ENCODE results near the gene LARGE2. TPM values are rescaled to one million over a fixed set of nuclear protein-coding genes. Genes with fewer than 3 reads are reported as not detected.

LARGE2 gene
- total RNA-seq, 1 donor from 2014 or later: 5.0 TPM

GRCh38 chr11:45941285-45941684, 18.8 kb downstream of the LARGE2 start:
- intact Hi-C loops (cut with DNase I): no loop called here
- H3K9me3 ChIP-seq: no peaks in the 10 kb centered on the region
- no peaks in the 10 kb centered on the region for H3K4me1 ChIP-seq
- no peak for ATAC-seq
- H3K27me3 ChIP-seq (ENCODE audit: low read depth): no peaks in the 10 kb centered on the region
- H3K36me3 ChIP-seq: peaks cover 85% of the 10 kb centered on the region
- TF ChIP-seq, protein P1, sequence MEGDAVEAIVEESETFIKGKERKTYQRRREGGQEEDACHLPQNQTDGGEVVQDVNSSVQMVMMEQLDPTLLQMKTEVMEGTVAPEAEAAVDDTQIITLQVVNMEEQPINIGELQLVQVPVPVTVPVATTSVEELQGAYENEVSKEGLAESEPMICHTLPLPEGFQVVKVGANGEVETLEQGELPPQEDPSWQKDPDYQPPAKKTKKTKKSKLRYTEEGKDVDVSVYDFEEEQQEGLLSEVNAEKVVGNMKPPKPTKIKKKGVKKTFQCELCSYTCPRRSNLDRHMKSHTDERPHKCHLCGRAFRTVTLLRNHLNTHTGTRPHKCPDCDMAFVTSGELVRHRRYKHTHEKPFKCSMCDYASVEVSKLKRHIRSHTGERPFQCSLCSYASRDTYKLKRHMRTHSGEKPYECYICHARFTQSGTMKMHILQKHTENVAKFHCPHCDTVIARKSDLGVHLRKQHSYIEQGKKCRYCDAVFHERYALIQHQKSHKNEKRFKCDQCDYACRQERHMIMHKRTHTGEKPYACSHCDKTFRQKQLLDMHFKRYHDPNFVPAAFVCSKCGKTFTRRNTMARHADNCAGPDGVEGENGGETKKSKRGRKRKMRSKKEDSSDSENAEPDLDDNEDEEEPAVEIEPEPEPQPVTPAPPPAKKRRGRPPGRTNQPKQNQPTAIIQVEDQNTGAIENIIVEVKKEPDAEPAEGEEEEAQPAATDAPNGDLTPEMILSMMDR (IDR thresholded peaks at IDR 0.05): no peak
- H3K4me3 ChIP-seq: no peak overlapping the region
- DNase-seq: no peak
- no peak overlapping the region for H3K27ac ChIP-seq

DNA sequence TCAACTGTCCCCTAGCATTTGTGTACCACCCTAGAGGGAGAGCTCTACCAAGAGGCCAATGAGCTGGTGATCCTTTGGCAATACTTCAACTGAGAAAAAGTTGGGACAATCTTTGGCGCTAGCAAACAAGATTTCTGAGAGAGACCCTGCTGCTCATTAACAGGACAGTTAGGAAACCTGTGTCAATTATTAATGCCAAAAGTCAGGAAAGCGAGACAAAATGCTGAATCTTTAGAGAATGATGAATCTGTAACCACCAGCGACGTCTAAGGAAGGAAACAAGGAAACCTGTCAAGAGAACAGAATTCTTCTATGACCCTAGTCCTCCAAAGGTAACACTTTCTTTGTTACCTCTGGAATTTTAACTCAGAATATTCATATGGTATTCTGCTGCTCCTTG, 19.9 kb downstream of the LARGE2 start:
- Histone ChIP-seq H3K27ac (no peak overlapping the region), H3K27me3 (ENCODE audit: low read depth) (no peaks in the 10 kb centered on the region), H3K36me3 (peaks cover 85% of the 10 kb centered on the region), H3K4me1 (no peaks in the 10 kb centered on the region), H3K9me3 (no peaks in the 10 kb centered on the region), H3K4me3 (no peak overlapping the region)
- TF ChIP-seq, protein P1 (IDR thresholded peaks at IDR 0.05): no peak
- ATAC-seq (no peak), DNase-seq (no peak)
- intact Hi-C loops (cut with DNase I): no loop called here

DNA sequence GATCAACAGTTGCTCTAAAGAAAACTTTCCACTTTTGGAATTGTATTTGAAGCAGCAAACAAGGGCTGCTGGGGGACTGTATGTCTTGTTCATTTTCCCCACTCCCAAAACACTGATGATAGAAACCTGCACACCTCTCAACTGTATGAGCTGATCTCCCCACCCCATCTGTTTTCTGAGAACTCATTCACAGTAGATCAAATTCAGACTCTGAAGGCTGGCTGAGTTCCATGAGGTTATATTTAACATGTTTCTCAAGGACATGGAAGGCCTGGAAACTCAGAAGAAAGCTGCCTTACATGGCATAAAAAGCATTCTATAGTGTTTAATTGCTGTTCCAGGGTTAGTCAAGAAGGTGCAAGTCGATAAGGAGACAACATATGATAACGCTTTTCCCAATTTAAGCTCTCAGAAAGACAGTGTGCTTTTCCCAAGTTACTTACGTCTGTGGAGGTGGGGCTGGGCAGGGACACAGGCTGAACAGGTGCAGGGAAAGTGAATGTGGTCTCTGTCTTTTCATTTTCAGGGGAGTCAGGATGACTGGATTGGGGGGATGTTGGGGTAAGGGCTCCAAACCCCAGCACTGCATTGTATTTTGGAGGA, 23.0 kb downstream of the LARGE2 start:
- Histone ChIP-seq H3K36me3 (peaks cover 98% of the 10 kb centered on the region), H3K4me3 (no peak overlapping the region), H3K4me1 (no peaks in the 10 kb centered on the region), H3K9me3 (no peaks in the 10 kb centered on the region), H3K27ac (no peak overlapping the region), H3K27me3 (ENCODE audit: low read depth) (no peaks in the 10 kb centered on the region)
- TF ChIP-seq, protein P1 (IDR thresholded peaks at IDR 0.05): no peak
- ATAC-seq (no peak), DNase-seq (no peak)
- intact Hi-C loops (cut with DNase I): no loop called here

GRCh38 chr11:45947885-45948284, 25.4 kb downstream of the LARGE2 start:
- H3K27ac ChIP-seq: no peak overlapping the region
- TF ChIP-seq, protein P1 (IDR thresholded peaks at IDR 0.05): no peak
- peaks cover 97% of the 10 kb centered on the region for H3K36me3 ChIP-seq
- ATAC-seq: no peak
- no peak for DNase-seq
- H3K4me3 ChIP-seq: no peak overlapping the region
- no peaks in the 10 kb centered on the region for H3K27me3 ChIP-seq (ENCODE audit: low read depth)
- H3K4me1 ChIP-seq: no peaks in the 10 kb centered on the region
- intact Hi-C loops (cut with DNase I): no loop called here
- H3K9me3 ChIP-seq: no peaks in the 10 kb centered on the region

- DNase-seq (no peak), ATAC-seq (no peak)
- intact Hi-C loops (cut with DNase I): no loop called here
- no peaks in the 10 kb centered on the region for H3K9me3 ChIP-seq
- no peak overlapping the region for H3K27ac ChIP-seq
- TF ChIP-seq, protein P1 (IDR thresholded peaks at IDR 0.05): no peak
- H3K4me1 ChIP-seq: no peaks in the 10 kb centered on the region
- H3K36me3 ChIP-seq: peaks cover 97% of the 10 kb centered on the region
- H3K4me3 ChIP-seq: no peak overlapping the region
- no peaks in the 10 kb centered on the region for H3K27me3 ChIP-seq (ENCODE audit: low read depth)
Observed at GRCh38 chr11:45948356-45948755, 25.9 kb downstream of the LARGE2 start.
